ENCODE measurements around the gene ELMO1.
A peak's percentile ranks its signal among the peaks of the same experiment; 100 is the strongest.

The ELMO1 gene

GRCh38 chr7:37467002-37467401, 18.3 kb upstream of the ELMO1 start:
- no peak for DNase-seq

DNA sequence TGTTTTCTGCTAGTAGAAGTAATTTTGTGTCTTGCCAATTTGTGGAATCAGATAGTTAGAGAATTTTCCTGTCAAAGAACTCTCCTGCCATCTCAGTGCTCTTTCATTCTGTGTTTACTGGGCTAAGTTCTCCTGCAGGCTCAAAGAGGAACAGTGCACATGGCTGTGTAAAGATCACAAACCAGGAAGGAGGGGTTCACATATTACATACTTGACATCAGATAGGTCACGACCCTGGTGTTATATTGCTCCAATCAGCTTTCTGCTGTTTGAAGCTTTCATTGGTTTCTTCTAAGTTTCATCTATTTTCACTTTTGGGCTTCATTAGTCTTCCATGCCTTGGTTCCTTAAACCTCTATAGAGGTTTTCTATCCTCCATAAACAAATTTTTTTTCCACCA, 13.5 kb upstream of the ELMO1 start:
- no peak for DNase-seq

GRCh38 chr7:37455081-37455480, 6.4 kb upstream of the ELMO1 start:
- no peak for DNase-seq

GRCh38 chr7:37452346-37452745, 3.7 kb upstream of the ELMO1 start:
- DNase-seq = no peak

DNA sequence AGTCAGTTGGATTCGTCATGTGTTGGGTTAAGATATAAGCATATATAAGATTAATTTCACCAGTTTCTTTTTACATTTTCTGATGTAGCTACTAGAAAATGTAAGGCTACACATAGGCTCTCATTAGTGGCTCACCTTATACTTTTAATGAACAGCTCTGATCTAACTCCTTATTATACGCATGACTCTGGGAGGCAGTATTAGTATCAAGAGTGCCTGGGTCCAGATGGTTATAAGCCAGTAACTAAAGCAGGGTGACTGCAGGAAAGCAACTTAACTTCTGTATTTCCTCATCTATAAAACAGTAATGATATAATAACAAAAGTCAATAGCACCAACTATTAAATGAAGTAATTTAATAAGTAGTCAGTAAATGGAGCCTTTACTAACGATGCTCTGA, 1.4 kb upstream of the ELMO1 start:
- DNase-seq = no peak

DNA sequence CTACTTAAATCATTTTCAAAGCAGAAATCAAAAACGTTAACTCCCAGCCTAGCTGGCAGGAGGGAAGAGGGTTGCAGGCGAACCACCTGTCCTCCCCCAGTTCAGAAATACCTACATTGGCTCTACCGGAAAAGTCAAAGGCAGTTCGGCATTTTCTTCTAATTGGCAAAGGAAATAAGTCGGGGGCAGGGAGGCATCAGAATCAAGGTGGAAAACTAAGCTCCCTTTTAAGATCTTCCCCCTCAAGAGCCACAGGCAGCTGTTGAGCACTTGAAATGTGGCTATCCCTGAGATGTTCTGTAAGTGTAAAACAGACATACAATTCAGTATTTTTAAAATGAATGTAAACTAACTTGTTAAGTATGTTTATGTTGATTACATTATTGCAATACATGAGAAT, 957 bp upstream of the ELMO1 start:
- DNase-seq = no peak

- DNase-seq = peak; percentile 77
Measured at GRCh38 chr7:37448011-37448635, 541 bp downstream of the ELMO1 start.

DNA sequence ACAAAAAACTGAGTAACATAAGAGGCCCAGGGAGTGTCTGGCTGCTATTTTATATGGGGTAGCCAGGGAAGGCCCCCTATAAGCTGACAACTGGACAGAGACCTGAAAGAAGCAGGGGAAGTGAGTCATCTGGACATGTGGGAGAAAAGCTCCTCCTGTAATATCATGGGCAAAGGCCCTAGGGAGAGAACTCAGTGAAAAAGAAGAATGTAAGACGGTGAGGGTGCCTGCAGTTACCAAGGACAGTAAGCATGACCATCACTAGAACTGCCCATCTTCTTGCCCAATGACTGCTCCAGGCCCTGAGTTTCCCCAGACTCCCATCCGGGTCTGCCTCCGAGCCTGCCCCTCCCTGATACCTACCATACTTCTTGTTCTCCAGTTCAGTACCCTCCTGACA, 2.3 kb downstream of the ELMO1 start:
- no peak for DNase-seq

DNA sequence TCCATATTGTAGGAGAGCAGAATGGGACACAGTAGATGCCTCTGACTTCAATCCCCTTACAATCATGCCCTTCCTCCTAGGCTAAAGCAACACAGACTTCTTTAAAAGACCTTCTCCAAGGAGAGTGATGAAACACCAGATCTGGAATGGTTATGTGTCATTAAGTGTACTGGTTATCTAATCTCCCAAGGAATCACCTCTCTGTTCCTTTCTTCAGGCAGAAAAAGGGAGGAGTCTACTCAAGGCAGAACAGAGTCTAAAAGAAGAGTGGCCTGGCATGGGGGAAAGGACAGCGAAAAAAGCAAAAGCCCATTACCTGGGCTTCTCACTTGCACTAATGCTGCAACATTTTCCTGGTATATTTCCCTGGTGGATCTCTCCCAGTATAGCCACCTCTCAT, 2.9 kb downstream of the ELMO1 start:
- no peak for DNase-seq

- DNase-seq = no peak
Measured at GRCh38 chr7:37445064-37445723, 3.5 kb downstream of the ELMO1 start.

GRCh38 chr7:37443627-37444026, 5.0 kb downstream of the ELMO1 start:
- DNase-seq = no peak

- DNase-seq = no peak
Measured at GRCh38 chr7:37442268-37442667, 6.4 kb downstream of the ELMO1 start.

DNA sequence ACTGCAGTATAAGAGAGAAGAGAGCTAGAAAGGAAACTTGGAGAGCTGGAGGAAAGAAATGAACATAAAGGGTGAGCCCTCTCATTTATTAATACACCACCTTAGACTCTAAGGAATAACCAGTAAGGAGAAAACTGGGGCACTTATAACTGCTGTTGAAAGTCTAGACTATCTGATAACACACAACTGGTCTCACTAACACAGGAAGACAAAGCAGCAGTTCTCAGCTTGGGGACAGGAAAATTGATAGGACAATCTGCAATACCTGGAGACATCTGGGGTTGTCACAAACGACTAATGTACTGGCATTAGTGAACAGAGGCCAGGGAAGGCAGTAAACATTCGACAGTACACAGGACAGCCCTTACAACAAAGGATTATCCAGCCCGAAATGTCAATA, 6.8 kb downstream of the ELMO1 start:
- no peak for DNase-seq

DNA sequence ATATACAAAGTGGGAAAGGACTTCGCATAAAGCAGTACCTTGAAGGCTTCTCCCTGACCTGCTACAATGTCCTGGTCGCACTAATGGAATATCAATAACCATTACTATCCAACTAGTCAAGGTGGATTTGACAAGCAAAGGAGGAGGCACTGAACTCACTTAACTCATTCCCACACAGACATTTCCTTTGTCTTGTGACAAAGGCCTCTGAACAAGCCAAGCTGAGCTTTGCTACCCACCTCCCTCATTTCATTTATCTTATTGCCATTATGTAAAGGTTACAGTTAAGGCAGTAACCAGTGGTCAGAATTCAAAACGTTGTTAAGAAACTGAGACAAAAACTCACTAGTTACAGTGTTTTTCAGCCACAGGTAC, 7.3 kb downstream of the ELMO1 start:
- no peak for DNase-seq

DNA sequence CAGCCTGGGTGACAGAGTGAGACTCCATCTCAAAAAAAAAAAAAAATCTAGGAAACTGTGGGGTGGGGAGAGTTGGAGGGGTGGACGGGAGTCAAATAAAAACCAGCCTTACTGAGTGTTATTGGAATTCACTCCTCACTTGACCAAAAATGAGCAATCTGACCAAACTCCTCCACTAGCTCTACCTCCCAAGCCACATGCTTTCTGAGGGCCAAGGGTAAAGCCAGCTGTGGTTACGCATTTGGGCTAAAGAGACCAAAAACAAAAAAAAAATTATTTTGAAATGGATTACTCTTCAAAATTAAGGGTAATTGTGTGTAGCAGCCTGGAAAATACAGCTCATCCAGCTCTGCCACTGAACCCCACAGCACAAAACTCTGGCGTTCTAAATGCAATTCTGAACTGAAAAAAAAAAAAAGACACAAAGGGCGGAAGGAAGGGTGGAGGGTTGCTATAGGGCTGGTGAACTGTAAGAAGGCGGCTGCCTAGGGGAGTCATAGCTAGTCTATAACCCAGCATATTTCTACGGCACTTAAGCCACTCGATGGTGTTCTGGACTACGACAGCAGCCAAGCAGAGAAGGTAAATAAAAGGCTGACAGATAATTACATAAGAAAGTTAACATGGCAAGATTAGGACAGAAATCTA, 7.8 kb downstream of the ELMO1 start:
- DNase-seq = no peak

DNA sequence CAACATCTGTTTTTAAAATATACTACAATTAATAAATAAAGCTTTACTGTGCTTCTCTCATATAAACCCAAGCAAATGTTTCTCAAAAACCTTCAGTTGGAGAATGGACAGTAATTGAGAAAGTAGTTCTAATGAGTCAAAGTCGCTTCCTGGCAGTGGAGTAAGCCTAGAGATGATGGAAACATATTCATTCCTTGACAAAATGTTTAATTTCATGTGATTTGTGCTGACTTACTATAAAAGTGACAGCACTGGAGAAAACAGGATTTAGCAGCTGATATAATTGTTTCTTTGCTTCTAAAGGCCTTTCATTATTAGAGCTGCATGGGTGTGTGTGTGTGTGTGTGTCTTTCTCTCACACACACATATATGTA, 9.0 kb downstream of the ELMO1 start:
- DNase-seq = no peak

DNA sequence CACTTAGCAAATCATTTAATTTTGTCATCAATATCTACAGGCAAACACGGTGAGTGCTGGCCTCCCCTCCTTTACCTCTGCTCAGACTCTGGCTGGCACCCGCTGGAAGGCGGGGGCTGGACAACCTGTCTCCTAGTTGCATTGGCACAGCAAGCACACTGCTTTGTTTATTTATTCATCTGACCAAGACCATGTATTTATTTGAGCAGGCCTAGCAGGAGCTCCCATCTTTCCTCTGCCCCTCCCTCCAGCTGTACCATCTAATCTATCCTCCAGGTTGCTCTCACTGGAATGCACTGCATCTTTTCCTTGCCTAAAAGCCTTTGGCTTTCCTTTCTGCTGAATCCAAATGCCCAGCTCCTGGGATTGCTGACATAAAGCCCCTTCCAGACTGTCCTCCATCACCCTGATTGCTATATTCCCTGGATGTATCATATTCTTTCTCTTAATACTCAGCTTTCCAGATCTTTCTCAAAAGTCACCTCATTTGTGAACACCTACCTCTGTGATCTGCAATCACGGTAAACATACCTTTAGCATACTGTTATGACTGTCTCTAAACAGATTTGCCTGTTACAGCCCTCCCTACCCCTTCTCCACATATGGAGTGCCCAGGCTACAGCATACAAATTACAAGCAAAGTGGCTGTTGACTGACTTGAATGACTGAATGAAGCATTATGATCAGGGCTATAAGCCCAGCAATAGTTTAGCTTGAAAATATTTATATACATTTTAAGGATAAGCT, 9.6 kb downstream of the ELMO1 start:
- DNase-seq = no peak

GRCh38 chr7:37435156-37435855, 13.4 kb downstream of the ELMO1 start:
- no peak for DNase-seq

GRCh38 chr7:37434529-37434928, 14.1 kb downstream of the ELMO1 start:
- no peak for DNase-seq

- no peak for DNase-seq
Measured at GRCh38 chr7:37433166-37433565, 15.5 kb downstream of the ELMO1 start.

- no peak for DNase-seq
Measured at GRCh38 chr7:37432281-37432920, 16.3 kb downstream of the ELMO1 start.

- no peak for DNase-seq
Measured at GRCh38 chr7:37431413-37431812, 17.3 kb downstream of the ELMO1 start.

DNA sequence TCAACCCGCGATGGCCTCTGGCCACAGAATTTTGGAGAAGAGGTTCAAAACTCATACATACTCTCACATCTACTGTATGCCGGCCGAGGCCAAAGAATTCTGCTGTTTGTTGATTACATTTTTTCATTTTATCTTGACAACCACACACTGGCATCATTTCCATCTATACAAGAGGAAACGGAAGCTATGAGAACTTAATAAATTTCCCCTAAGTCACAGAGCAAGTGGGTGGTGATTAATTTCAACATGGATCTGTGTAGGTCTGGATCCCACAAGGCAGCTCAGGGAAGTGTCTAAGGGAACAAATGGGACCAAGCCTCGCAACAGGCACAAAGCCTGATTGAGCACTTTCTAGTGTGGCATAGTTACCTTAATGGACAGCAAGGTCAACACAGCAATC, 18.0 kb downstream of the ELMO1 start:
- DNase-seq = no peak

Measured in activated effector memory CD4-positive, alpha-beta T cell treated with anti-CD3 and anti-CD28 coated beads, Interleukin-2, amount 50 U/mL, for 16 hours (primary cell).